K562 (cell line): ENCODE measurements around the gene FGGY. TPM values are rescaled to one million over a fixed set of nuclear protein-coding genes. Genes with fewer than 3 reads are reported as not detected.

ENCODE experiments used
- ATAC-seq: fragments of 200-7000 bp; cut with Tn5 transposase; 3 replicates; pipeline ENCODE4 v1.9.1; 2020; ENCODE audit warnings: moderate library complexity
- BruUV-seq: library from RNA; stranded (reverse); fragments of 400-500 nt; replicated peaks from 2 replicates; lab custom pipeline; 2021; lab: Mats Ljungman, UMichigan
- CTCF ChIA-PET: fragments of 300-600 bp; formaldehyde crosslinking; extraction: SDS; loops from one replicate; lab custom pipeline; 2021; ENCODE audit warnings: low intra/inter-chr PET ratio; lab: Yijun Ruan, JAX
- POLR2A ChIA-PET: fragments of 300-600, 350-650 bp; sonication (Branson Sonifier 250); formaldehyde crosslinking; extraction: SDS; loops from one replicate; lab custom pipeline; 2021; ENCODE audit warnings: antibody characterized with exemption, inconsistent platforms; lab: Yijun Ruan, JAX
- DNase-seq, 4 experiments: peaks; one replicate each; pipeline versions ENCODE4 v3.0.0 to v3.0.0-alpha.2; 2011 to 2018; ENCODE audit warnings: low spot score in 3 of 4, mixed read lengths in 3 of 4; ENCODE audit errors: extremely low read depth in 1 of 4
- FAIRE-seq: peaks from 2 replicates; lab custom pipeline; 2011; peaks lifted over from hg19 to GRCh38; lab: Jason Lieb, UNC
- H2AFZ ChIP-seq: 2 replicates; pipeline ENCODE4 v1.6.0; 2011; ENCODE audit warnings: low read depth, low read length, control low read depth, inconsistent platforms
- H3K27ac ChIP-seq: fragments of 200-600 bp; 3 replicates; pipeline ENCODE4 v1.8.0; 2011; ENCODE audit warnings: low read depth, mild to moderate bottlenecking, control low read depth, inconsistent platforms, low read length, moderate library complexity, mixed read lengths; ENCODE audit errors: extremely low read depth
- H3K27me3 ChIP-seq, 2 experiments: fragments of 300-600 bp in 1 of 2; 2 replicates in 1 of 2; 3 replicates in 1 of 2; pipeline versions ENCODE4 v1.6.0 to v1.8.0; 2011; ENCODE audit warnings: inconsistent platforms in 2 of 2, low read length in 2 of 2, mild to moderate bottlenecking in 1 of 2, mixed read lengths in 1 of 2, moderate library complexity in 1 of 2; ENCODE audit not compliant: control insufficient read depth in 2 of 2, insufficient read depth in 2 of 2
- H3K36me3 ChIP-seq: fragments of 300-600 bp; 3 replicates; pipeline ENCODE4 v1.8.0; 2011; ENCODE audit warnings: mild to moderate bottlenecking, low read length, inconsistent platforms; ENCODE audit not compliant: control insufficient read depth, insufficient read depth
- H3K4me1 ChIP-seq, 2 experiments: fragments of 200-600 bp in 1 of 2; replicated peaks in 1 of 2; 2 replicates in 1 of 2; 3 replicates in 1 of 2; pipeline versions ENCODE4 v1.5.1 to v1.8.0; 2011; ENCODE audit warnings: inconsistent platforms in 2 of 2, low read length in 2 of 2, mild to moderate bottlenecking in 1 of 2, mixed read lengths in 1 of 2, moderate library complexity in 1 of 2; ENCODE audit not compliant: control insufficient read depth in 2 of 2, insufficient read depth in 2 of 2
- H3K4me2 ChIP-seq: 2 replicates; pipeline ENCODE4 v1.6.1; 2011; ENCODE audit warnings: low read length, control low read depth, inconsistent platforms, mixed read lengths; ENCODE audit not compliant: insufficient read depth
- H3K4me3 ChIP-seq: fragments of 200-600 bp; sonication (generic), shearing (Covaris generic); 2 replicates; pipeline ENCODE4 v1.5.1; 2016; ENCODE audit warnings: control low read depth, inconsistent platforms
- H3K79me2 ChIP-seq: fragments of 200-600 bp; 3 replicates; pipeline ENCODE4 v1.8.0; 2011; ENCODE audit warnings: low read length, inconsistent platforms; ENCODE audit not compliant: control insufficient read depth, insufficient read depth
- H3K9ac ChIP-seq, 2 experiments: 2 replicates each; pipeline versions ENCODE4 v1.6.0 to v1.6.1; 2011; ENCODE audit warnings: low read depth in 2 of 2, low read length in 2 of 2, control low read depth in 1 of 2, inconsistent platforms in 1 of 2, mild to moderate bottlenecking in 1 of 2, mixed read lengths in 1 of 2; ENCODE audit not compliant: insufficient read depth in 1 of 2
- H3K9me1 ChIP-seq: one replicate; pipeline ENCODE4 v1.6.0; 2011; ENCODE audit warnings: inconsistent platforms, mild to moderate bottlenecking, low read length, moderate library complexity; ENCODE audit not compliant: control insufficient read depth, insufficient read depth
- H3K9me3 ChIP-seq: replicated peaks from 2 replicates; pipeline ENCODE4 v1.5.1; 2011; ENCODE audit warnings: low read depth, low read length, inconsistent platforms; ENCODE audit not compliant: control insufficient read depth, insufficient read depth
- H4K20me1 ChIP-seq: replicated peaks from 2 replicates; pipeline ENCODE4 v1.6.1; 2011; ENCODE audit warnings: low read length, inconsistent platforms, mixed read lengths; ENCODE audit not compliant: control insufficient read depth, insufficient read depth
- CHD4 ChIP-seq: fragments of 200-600 bp; sonication (generic); IDR thresholded peaks from 3 replicates; pipeline ENCODE4 v1.6.1; 2012; ENCODE audit warnings: low read depth, mild to moderate bottlenecking, mixed read lengths, low read length, inconsistent platforms; ENCODE audit not compliant: insufficient read depth, insufficient replicate concordance, poor library complexity, severe bottlenecking
- CXXC5 ChIP-seq: fragments of 250-450 bp; sonication (Bioruptor Pico); IDR thresholded peaks from 2 replicates; pipeline ENCODE4 v1.8.0; 2022; ENCODE audit warnings: inconsistent platforms, mild to moderate bottlenecking, moderate library complexity
- HMGXB4 ChIP-seq: sonication (generic); formaldehyde crosslinking; IDR thresholded peaks from 2 replicates; pipeline ENCODE4 v1.8.1; 2023; ENCODE audit warnings: mild to moderate bottlenecking, missing genetic modification reagents
- JUND ChIP-seq, 2 experiments: IDR thresholded peaks; 2 replicates in 1 of 2; 3 replicates in 1 of 2; pipeline ENCODE4 v1.6.1; 2011; ENCODE audit warnings: borderline replicate concordance in 2 of 2, low read depth in 2 of 2, low read length in 2 of 2, improper control_type of control experiment in 1 of 2, missing biosample characterization in 1 of 2, missing genetic modification characterization in 1 of 2, missing genetic modification reagents in 1 of 2
- PHB ChIP-seq: fragments of 250-450 bp; sonication (Bioruptor Pico); IDR thresholded peaks from 2 replicates; pipeline ENCODE4 v1.5.0; 2021
- POLR2AphosphoS5 ChIP-seq: IDR thresholded peaks from 2 replicates; pipeline ENCODE4 v1.6.1; 2011; ENCODE audit warnings: mild to moderate bottlenecking, low read depth, low read length, moderate library complexity; ENCODE audit not compliant: control insufficient read depth, insufficient read depth
- PURB ChIP-seq: sonication (generic); formaldehyde crosslinking; IDR thresholded peaks from 2 replicates; pipeline ENCODE4 v1.9.0; 2021; ENCODE audit warnings: low read depth, mild to moderate bottlenecking, missing genetic modification reagents
- SMAD1 ChIP-seq: fragments of 150-350 bp; IDR thresholded peaks from 2 replicates; pipeline ENCODE4 v1.6.1; 2014; ENCODE audit warnings: low read length, low read depth; ENCODE audit not compliant: partially characterized antibody
- TFE3 ChIP-seq: fragments of 450-650 bp; formaldehyde crosslinking; IDR thresholded peaks from 2 replicates; pipeline ENCODE4 v1.4.0; 2020; ENCODE audit warnings: mild to moderate bottlenecking, mixed read lengths
- XRCC5 ChIP-seq: fragments of 200-400 bp; formaldehyde crosslinking; IDR thresholded peaks from 2 replicates; pipeline ENCODE4 v1.6.1; 2017; ENCODE audit warnings: low read depth, mild to moderate bottlenecking, low read length
- ZNF57 ChIP-seq: fragments of 450-650 bp; formaldehyde crosslinking; IDR thresholded peaks from 2 replicates; pipeline ENCODE4 v1.4.0; 2020; ENCODE audit warnings: mild to moderate bottlenecking, moderate library complexity
- WGBS: fragments of 100-300 bp; shearing (Covaris generic); methylation state at CpG from one replicate; pipeline ENCODE4 v1.1.6; 2016; ENCODE audit warnings: low coverage, mixed read lengths; ENCODE audit not compliant: insufficient coverage; ENCODE audit errors: missing lambda C conversion rate; 5-methylcytosine and 5-hydroxymethylcytosine counted together
- in situ Hi-C: fragments of 300-500 bp; cut with MboI; formaldehyde crosslinking; loops from 4 replicates; pipeline ENCODE4 v1.15.0; 2018; ENCODE audit warnings: inconsistent platforms, mixed read lengths
- intact Hi-C: fragments of 100-400 bp; cut with micrococcal nuclease; formaldehyde crosslinking; loops from 2 replicates; pipeline ENCODE4 v1.14.2; 2022
- polyA plus RNA-seq, 8 experiments: library from polyadenylated mRNA; depleted of rRNA in 4 of 8; stranded (reverse) in 5 of 8; unstranded in 3 of 8; fragments of >200 nt; fragmentation: Nextera tagmentation in 2 of 8; fragmentation: Illumina TruSeq in 1 of 8; extraction: Ambion mirVana in 2 of 8; extraction: Trizol in 1 of 8; gene quantifications; 2 replicates each; pipeline versions ENCODE4 v1.2.1 to v1.2.3, GENCODE V29; 2011 to 2014; ENCODE audit warnings: inconsistent platforms in 1 of 8, missing spikeins in 1 of 8
- total RNA-seq, 7 experiments: library from RNA; depleted of rRNA in 6 of 7; stranded (reverse); fragments of >200 nt in 6 of 7; fragmentation: Illumina TruSeq in 2 of 7; extraction: Trizol in 2 of 7; gene quantifications; 2 replicates each; pipeline versions ENCODE4 v1.2.1 to v1.2.3, GENCODE V29; 2011 to 2021; ENCODE audit warnings: low replicate concordance in 1 of 7
- TF ChIP-seq, protein P1 (sequence below): fragments of 250-450 bp; sonication (Bioruptor Pico); IDR thresholded peaks from 2 replicates; pipeline ENCODE4 v1.4.0; 2020

FGGY gene
- total and polyA plus RNA-seq, 9 of the 15 experiments (the other 6 are each of a cell fraction or from before 2014, with no cell fraction given), result 9.7 to 19.2 (median 12.6) TPM

GRCh38 chr1:59596432-59596831 lies 299.5 kb downstream of the FGGY start (continued):
- no peak for TF ChIP-seq JUND (IDR thresholded peaks at IDR 0.05; ENCODE audit: borderline replicate concordance, low read depth, low read length)
- TF ChIP-seq JUND (tag; IDR thresholded peaks at IDR 0.05; ENCODE audit: borderline replicate concordance, low read depth, low read length), result no peak
- TF ChIP-seq, protein P1, sequence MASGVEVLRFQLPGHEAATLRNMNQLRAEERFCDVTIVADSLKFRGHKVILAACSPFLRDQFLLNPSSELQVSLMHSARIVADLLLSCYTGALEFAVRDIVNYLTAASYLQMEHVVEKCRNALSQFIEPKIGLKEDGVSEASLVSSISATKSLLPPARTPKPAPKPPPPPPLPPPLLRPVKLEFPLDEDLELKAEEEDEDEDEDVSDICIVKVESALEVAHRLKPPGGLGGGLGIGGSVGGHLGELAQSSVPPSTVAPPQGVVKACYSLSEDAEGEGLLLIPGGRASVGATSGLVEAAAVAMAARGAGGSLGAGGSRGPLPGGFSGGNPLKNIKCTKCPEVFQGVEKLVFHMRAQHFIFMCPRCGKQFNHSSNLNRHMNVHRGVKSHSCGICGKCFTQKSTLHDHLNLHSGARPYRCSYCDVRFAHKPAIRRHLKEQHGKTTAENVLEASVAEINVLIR (CRISPR knock-in tag), result no peak
- TF ChIP-seq PHB (CRISPR knock-in tag), result no peak
- TF ChIP-seq SMAD1, result no peak
- TF ChIP-seq CXXC5 (CRISPR knock-in tag), result no peak
- no peak for TF ChIP-seq PURB (CRISPR knock-in tag)
- TF ChIP-seq, all 486 proteins: peak for 0

DNA sequence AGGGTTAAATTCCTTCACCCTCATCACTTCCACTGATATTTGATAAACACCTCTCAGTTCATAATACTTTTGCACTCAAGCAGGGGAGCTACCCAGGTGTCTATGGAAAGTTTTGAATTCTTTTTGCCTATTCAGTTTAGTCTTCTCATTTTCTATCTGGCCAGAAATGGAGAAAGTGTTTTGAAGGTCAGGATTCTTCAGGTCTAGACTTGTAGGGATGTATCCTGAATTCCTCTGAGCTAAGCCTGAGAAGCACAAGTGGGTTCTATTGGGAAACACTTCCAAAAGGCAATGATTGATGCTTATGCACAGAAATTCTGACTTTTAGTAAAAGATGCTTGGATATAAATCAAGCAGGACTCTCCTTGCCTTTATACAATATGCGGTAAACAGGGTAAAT lies 300.1 kb downstream of the FGGY start:
- Histone ChIP-seq H3K79me2 (no peaks in the 10 kb centered on the region), H3K9ac (no peak overlapping the region), H3K36me3 (no peaks in the 10 kb centered on the region), H2AFZ (no peak overlapping the region), H3K9me1 (no peaks in the 10 kb centered on the region), H3K27me3 (no peaks in the 10 kb centered on the region), H3K9me3 (no peaks in the 10 kb centered on the region), H3K4me1 (no peaks in the 10 kb centered on the region), H3K27ac (no peak overlapping the region), H4K20me1 (no peaks in the 10 kb centered on the region), H3K4me3 (no peak overlapping the region), H3K4me2 (no peak overlapping the region)
- POLR2A ChIA-PET, result interaction anchor here (0.6 kb wide), 1 partner anchor 426 kb away, joined by 3 read pairs; no protein-coding TSS in a partner anchor
- BruUV-seq, result no TSS peak
- CTCF ChIA-PET, result no interaction called here
- no peak for FAIRE-seq
- in situ Hi-C loops, result no loop called here
- WGBS, result 31% methylated on average over 1 of the region's 1 CpG
- DNase-seq, result no peak
- intact Hi-C loops, result no loop called here
- no peak for ATAC-seq
- no peak for TF ChIP-seq ZNF57 (CRISPR knock-in tag)
- no peak for TF ChIP-seq HMGXB4 (CRISPR knock-in tag)
- TF ChIP-seq TFE3 (CRISPR knock-in tag), result no peak
- TF ChIP-seq CHD4, result no peak
- no peak for TF ChIP-seq POLR2AphosphoS5
- TF ChIP-seq XRCC5, result no peak
